ENCODE data around the gene PDLIM3. TPM values are rescaled to one million over a fixed set of nuclear protein-coding genes. Genes with fewer than 3 reads are reported as not detected.

PDLIM3 gene
- total and polyA plus RNA-seq, 2 experiments from 2014 or later = 10.0 to 29.3 TPM

DNA sequence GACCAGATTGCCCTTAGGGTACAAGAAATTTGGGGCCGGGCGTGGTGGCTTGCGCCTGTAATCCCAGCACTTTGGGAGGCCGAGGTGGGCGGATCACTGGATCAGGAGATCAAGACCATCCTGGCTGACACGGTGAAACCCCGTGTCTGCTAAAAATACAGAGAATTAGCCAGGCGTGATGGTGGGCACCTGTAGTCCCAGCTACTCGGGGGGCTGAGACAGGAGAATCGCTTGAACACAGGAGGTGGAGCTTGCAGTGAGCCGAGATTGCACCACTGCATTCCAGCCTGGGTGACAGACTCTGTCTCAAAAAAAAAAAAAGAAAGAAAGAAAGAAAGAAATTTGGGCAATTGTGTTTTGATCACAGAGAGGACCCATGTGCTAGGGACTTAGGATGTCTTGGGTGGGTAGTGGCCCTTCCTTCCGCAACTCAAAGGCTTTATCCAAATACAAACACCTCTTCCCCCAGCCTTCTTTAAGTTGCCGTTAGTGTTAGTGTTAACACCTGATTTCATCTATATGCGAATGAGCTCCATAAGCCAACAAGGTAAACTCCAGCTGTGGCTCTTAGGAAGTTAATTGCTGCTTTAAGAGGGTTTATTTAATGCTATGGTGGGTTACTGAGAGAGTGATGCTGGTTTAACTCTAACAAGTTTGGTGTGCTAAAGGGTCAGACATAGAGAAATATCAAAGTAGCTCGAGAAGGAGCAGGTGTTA is 55.1 kb downstream of the PDLIM3 start:
- H3K36me3 ChIP-seq (replicated peaks; ENCODE audit: insufficient read depth, low read depth) = no peaks in the 10 kb centered on the region
- H3K27ac ChIP-seq = no peak overlapping the region
- no peak overlapping the region for H2AFZ ChIP-seq
- H3K9me3 ChIP-seq (ENCODE audit: low read depth) = no peaks in the 10 kb centered on the region
- H3K4me1 ChIP-seq (ENCODE audit: insufficient read depth) = no peaks in the 10 kb centered on the region
- H4K20me1 ChIP-seq (ENCODE audit: insufficient read depth, poor library complexity, severe bottlenecking) = no peaks in the 10 kb centered on the region
- H3K4me3 ChIP-seq = no peak overlapping the region
- no peaks in the 10 kb centered on the region for H3K9me2 ChIP-seq (replicated peaks; ENCODE audit: insufficient read depth)
- no peak overlapping the region for H3K4me2 ChIP-seq
- WGBS (ENCODE audit: low lambda C conversion rate, missing lambda C conversion rate) = 58% methylated on average over 15 of the region's 15 CpGs
- H3K79me2 ChIP-seq = no peaks in the 10 kb centered on the region
- H3K27me3 ChIP-seq = peaks cover 13% of the 10 kb centered on the region
- no peak for DNase-seq (ENCODE audit: low spot score)
- TF ChIP-seq EZH2phosphoT487 (IDR thresholded peaks at IDR 0.05; ENCODE audit: low read depth, severe bottlenecking, unreplicated experiment) = no peak
- TF ChIP-seq EZH2 (IDR thresholded peaks at IDR 0.05; ENCODE audit: borderline replicate concordance) = no peak
- TF ChIP-seq, protein P1, sequence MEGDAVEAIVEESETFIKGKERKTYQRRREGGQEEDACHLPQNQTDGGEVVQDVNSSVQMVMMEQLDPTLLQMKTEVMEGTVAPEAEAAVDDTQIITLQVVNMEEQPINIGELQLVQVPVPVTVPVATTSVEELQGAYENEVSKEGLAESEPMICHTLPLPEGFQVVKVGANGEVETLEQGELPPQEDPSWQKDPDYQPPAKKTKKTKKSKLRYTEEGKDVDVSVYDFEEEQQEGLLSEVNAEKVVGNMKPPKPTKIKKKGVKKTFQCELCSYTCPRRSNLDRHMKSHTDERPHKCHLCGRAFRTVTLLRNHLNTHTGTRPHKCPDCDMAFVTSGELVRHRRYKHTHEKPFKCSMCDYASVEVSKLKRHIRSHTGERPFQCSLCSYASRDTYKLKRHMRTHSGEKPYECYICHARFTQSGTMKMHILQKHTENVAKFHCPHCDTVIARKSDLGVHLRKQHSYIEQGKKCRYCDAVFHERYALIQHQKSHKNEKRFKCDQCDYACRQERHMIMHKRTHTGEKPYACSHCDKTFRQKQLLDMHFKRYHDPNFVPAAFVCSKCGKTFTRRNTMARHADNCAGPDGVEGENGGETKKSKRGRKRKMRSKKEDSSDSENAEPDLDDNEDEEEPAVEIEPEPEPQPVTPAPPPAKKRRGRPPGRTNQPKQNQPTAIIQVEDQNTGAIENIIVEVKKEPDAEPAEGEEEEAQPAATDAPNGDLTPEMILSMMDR (IDR thresholded peaks at IDR 0.05; ENCODE audit: poor library complexity) = no peak

- DNase-seq (ENCODE audit: low spot score) = no peak
- Histone ChIP-seq H3K9me2 (replicated peaks; ENCODE audit: insufficient read depth) (no peaks in the 10 kb centered on the region), H3K9me3 (ENCODE audit: low read depth) (no peaks in the 10 kb centered on the region), H3K4me1 (ENCODE audit: insufficient read depth) (no peaks in the 10 kb centered on the region), H2AFZ (no peak overlapping the region), H3K27ac (no peak overlapping the region), H4K20me1 (ENCODE audit: insufficient read depth, poor library complexity, severe bottlenecking) (no peaks in the 10 kb centered on the region), H3K4me3 (no peak overlapping the region), H3K4me2 (no peak overlapping the region), H3K79me2 (no peaks in the 10 kb centered on the region), H3K27me3 (peaks cover 13% of the 10 kb centered on the region), H3K36me3 (replicated peaks; ENCODE audit: insufficient read depth, low read depth) (no peaks in the 10 kb centered on the region)
- TF ChIP-seq EZH2phosphoT487 (IDR thresholded peaks at IDR 0.05; ENCODE audit: low read depth, severe bottlenecking, unreplicated experiment) (no peak), EZH2 (IDR thresholded peaks at IDR 0.05; ENCODE audit: borderline replicate concordance) (no peak)
- TF ChIP-seq, protein P1 (IDR thresholded peaks at IDR 0.05; ENCODE audit: poor library complexity) = no peak
- WGBS (ENCODE audit: low lambda C conversion rate, missing lambda C conversion rate) = 84% methylated on average over 1 of the region's 1 CpG
These were observed 55.8 kb downstream of the PDLIM3 start for GRCh38 chr4:185479507-185479971.

DNA sequence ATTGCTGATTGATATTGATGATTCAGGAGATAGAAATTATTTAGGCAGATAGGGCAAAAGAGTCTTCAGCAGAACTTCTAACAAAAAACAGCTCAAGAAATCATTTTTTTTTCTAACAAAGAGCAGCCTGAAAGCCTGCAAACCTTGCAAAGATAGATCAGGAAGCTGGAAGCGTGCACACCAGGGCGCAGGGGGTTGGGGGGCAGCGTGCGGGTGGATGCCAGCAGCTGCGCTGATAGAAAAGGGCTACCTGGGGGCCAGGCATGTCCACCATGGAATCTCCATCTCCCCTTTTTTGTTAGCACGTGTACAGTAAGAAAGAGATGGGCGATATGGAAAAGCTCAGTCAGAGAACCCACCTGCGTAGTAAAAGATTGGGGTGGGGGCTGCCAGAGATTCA is 62.1 kb downstream of the PDLIM3 start:
- 95% methylated on average over 8 of the region's 8 CpGs for WGBS (ENCODE audit: low lambda C conversion rate, missing lambda C conversion rate)
- Histone ChIP-seq H4K20me1 (ENCODE audit: insufficient read depth, poor library complexity, severe bottlenecking) (no peaks in the 10 kb centered on the region), H3K9me2 (replicated peaks; ENCODE audit: insufficient read depth) (no peaks in the 10 kb centered on the region), H3K9me3 (ENCODE audit: low read depth) (no peaks in the 10 kb centered on the region), H3K27ac (no peak overlapping the region), H3K4me1 (ENCODE audit: insufficient read depth) (no peaks in the 10 kb centered on the region), H3K4me2 (no peak overlapping the region), H3K79me2 (no peaks in the 10 kb centered on the region), H3K27me3 (no peaks in the 10 kb centered on the region), H3K4me3 (no peak overlapping the region), H2AFZ (no peak overlapping the region), H3K36me3 (replicated peaks; ENCODE audit: insufficient read depth, low read depth) (no peaks in the 10 kb centered on the region)
- TF ChIP-seq, protein P1 (IDR thresholded peaks at IDR 0.05; ENCODE audit: poor library complexity) = no peak
- TF ChIP-seq EZH2 (IDR thresholded peaks at IDR 0.05; ENCODE audit: borderline replicate concordance) (no peak), EZH2phosphoT487 (IDR thresholded peaks at IDR 0.05; ENCODE audit: low read depth, severe bottlenecking, unreplicated experiment) (no peak)
- DNase-seq (ENCODE audit: low spot score) = no peak

Measured in hepatocyte (in vitro differentiated cells).